HG03175 (cell line): ENCODE measurements around the gene FAIM2.

Experiments
- ATAC-seq: cut with Tn5 transposase; IDR thresholded peaks from one replicate; pipeline ENCODE4 v1.9.1; 2021; ENCODE audit warnings: mild to moderate bottlenecking, moderate library complexity; ENCODE audit not compliant: unreplicated experiment

The FAIM2 gene

DNA sequence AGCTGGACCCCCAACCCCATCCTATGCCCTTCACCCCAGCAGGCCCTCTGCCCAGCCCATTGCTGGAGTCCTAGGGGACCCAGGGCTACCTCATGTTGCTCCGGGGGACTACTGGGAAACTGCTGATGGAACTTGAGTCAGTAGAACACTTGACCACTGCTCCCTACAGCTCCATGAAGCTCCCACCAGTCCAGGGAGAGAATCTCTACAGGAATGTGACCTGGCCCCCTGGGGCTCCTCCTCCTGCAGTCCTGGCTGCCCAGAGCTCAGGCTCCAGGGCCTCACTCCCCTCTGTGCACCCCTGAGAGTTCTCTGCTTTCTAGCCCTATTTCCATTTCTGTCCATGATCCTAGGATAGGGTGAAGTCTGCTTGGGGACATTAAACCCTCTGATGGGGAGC is 36.0 kb upstream of the FAIM2 start:
- ATAC-seq, result no peak

GRCh38 chr12:49939307-49939706 is 35.6 kb upstream of the FAIM2 start:
- no peak for ATAC-seq

DNA sequence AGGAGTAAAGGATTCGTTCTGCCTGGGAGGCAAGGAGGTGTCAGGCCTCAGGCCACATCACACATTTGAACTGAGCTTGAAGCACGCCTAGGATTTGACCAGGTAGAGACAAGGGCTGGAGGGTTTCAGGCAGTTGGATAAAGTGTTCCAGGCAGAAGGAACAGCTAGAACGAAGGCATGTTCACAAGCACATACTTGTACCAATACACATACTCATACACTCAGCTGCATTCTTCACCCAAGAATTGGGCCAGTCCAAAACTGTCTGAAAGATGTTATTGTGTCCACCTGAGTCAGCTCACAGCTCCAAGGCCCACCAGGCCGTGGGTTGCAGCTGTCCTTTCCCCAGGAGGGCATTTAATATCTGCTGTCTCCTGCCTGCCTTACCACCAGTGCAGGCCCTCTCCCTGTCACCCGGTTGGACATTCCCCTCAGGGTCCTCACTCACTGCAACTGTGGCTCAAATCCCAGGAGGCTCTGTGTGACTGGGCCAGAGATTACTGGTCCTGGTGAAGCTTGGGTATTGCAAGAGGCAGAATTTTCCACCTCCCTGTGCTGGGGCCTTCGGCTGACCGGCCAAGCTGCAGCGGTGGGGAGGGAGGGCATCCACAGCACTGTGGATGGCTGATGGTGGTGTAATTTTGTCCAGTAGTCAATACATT is 34.1 kb upstream of the FAIM2 start:
- ATAC-seq, result no peak

GRCh38 chr12:49936925-49937324 is 33.2 kb upstream of the FAIM2 start:
- no peak for ATAC-seq

DNA sequence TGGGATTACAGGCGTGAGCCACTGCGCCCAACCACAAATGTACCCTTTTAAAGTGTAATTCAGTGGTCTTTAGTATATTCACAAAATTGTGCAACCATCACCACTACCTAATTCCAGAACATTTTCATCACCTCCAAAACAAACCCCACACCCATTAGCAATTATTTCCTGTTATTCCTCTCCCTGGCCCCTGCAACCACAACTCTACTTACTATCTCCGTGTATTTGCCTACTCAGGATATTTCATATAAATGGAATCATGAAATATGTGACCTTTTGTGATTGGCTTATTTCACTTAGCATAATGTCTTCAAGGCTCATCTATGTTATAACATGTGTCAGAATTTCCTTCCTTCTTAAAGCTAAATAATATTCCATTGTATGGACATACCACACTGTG is 30.8 kb upstream of the FAIM2 start:
- ATAC-seq, result no peak

DNA sequence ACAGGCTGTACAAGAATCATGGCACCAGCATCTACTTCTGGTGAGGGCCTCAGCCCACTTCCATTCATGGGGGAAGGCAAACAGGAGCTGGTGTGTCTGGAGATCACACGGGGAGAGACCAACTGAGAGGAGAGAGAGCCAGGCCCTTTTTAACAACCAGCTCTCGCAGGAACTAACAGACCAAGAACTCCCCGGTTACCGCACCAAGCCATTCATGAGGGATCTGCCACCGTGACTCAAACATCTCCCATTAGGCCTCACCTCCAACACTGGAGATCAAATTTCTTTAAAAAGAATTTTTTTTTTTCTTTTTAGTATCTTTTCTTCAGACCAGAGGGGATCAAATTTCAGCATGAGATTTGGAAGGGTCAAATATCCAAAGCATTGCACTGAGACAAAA is 30.1 kb upstream of the FAIM2 start:
- no peak for ATAC-seq

GRCh38 chr12:49932533-49933130 is 28.9 kb upstream of the FAIM2 start:
- no peak for ATAC-seq

DNA sequence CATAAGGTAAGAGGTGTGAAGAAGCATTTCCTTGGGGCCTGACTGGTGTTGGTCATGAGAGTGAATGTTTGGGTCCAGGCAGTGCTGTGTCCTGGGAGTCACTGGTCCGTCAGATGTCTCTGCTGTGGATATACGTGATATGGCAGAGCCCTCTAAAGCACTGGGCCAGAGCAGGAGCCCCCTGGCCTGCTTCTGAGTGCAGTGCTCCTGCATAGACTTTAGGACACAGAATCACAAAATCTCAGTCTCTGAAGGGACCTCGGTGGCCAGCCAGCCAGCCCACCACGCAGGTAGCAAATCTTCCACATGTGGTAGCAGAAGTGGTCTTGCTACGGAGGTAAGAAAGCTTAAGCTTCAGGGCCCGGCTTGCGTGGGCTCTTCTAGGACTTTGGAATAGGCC is 28.3 kb upstream of the FAIM2 start:
- ATAC-seq, result no peak

DNA sequence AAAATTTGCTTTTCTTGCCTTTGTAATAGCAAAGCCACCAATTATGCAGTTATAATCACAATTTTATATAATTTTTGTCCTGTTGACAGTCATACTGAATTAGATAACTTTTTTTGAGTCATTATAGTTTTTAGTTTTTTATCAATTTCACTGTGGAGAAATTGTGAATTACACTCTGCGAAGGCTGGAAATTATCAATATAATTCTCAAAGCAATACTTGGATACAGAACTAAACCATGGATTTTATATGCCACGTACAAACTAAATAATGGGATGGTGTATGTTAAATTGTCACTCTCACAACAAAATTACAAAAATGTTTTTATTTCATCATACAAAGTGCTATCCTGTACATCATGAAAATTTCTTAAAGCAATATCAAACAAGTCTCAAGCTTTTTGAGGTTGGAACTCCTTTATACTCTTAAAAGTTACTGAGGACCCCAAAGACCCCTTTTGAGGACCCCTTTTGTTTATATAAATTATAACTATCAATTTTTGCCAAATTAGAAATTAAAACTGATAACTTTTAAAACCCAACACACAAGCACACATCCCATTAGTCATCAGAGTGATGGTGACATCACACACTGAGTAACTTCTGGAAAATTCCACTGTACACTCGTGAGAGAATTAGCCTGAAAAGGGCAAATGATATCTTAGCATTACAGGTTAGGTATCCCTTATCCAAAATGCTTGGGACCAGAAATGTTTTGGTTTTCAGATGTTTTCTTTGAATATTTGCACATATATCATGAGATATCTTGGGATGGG is 27.0 kb upstream of the FAIM2 start:
- no peak for ATAC-seq

GRCh38 chr12:49929581-49929980 is 25.9 kb upstream of the FAIM2 start:
- no peak for ATAC-seq

DNA sequence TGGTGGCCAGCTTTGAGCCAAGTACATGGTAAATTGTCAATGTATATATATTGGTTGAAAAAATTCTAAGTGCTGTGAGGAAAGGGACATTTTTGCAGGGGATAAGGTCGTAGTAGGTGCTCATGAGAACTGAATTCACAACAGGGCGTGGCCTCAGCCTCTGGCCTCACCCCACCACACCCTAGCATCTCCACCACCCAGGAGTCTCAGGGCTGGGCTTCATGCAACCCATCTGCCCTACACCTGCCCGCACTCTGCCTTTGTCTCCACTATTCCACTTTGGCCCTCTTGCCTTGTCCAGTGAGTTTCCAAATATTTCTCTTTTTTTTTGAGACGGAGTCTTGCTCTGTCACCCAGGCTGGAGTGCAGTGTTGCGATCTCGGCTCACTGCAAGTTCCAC is 24.8 kb upstream of the FAIM2 start:
- no peak for ATAC-seq

- no peak for ATAC-seq
Measured at GRCh38 chr12:49925433-49926204, 21.9 kb upstream of the FAIM2 start.

DNA sequence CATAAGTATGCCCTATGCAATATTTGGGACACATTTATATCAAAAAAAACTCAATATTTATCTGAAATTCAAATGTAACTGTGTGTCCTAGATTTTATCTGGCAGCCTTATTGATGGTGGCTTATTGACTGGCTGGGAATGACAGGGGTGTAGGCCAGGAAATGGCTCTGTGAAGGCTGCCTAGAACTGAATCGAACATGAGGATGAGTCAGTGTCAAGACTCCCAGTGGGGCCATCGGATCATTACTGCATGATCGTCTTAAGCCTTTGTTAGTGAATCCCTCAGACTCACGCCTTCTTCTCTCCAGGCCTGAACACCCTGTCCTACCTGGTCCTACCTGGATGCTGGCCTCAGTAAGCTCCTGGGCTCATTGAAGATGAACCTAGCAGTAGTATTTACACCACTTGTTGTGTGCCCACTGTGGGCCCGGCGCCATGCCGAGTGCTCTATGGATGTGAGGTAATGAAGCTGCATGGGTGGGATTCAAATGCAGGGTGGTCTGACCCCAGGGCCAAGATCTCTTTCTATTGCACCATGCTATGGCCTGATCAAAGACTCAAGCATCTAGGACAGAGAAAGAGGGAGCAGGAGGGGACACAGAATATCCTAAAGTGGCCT is 21.0 kb upstream of the FAIM2 start:
- no peak for ATAC-seq

- no peak for ATAC-seq
Measured at GRCh38 chr12:49923880-49924556, 20.3 kb upstream of the FAIM2 start.

GRCh38 chr12:49923035-49923644 is 19.4 kb upstream of the FAIM2 start:
- no peak for ATAC-seq

DNA sequence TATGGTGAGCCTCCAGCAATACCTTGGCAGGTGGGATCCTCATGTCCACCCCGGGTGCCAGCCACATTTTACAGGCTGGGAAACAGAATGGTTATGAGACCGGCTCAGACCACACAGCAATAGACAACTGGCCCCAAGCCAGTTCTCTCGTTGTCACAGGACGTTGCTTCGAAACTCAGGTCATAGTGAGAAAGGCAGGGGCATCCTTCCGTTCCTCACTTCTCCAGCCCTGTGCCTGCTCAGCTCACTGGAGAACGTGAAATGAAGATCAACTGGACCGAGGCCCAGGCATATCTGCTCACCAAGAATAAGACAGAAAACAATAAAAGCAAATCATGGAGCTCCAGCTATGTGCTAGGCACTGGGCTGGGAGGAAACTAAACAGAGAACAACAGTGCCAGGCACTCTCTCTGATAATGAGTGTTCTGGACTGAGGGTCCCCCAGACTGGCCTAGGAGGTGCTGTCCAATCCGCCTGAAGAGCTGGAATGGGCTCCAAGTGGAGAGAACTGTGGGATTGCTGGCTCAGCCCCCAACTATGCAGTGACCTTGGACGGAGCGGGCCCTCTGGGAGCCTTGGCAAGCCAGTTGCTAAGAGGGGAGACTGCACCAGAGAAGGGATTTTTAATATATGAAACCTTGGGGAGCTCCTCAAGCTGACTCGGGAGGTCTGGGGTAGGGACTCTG is 18.8 kb upstream of the FAIM2 start:
- ATAC-seq, result no peak

- ATAC-seq, result no peak
Measured at GRCh38 chr12:49921936-49922335, 18.2 kb upstream of the FAIM2 start.

GRCh38 chr12:49921299-49921698 is 17.6 kb upstream of the FAIM2 start:
- ATAC-seq, result no peak

DNA sequence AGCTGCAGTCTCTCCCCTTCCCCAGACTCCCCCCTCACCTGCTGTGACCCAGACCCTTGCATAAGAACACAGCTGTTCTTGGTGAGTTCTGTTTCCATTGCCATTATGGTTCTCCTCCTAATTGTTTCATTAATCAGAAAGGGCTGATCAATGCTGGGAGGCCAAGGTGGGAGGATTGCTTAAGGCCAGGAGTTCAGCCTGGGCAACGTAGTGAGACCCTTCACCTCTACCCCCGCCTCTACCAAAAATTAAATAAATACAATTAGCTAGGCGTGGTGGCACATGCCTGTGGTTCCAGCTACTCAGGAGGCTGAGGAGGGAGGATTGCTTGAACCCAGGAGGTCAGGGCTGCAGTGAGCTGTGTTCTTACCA is 17.2 kb upstream of the FAIM2 start:
- ATAC-seq, result no peak
